SK-N-SH treated with all-trans-retinoic acid at 6 μM for 48 hours (cell line): Measurements from ENCODE around the gene ZNF575.

ENCODE experiments used
- ATAC-seq: fragments of 200-7000 bp; cut with Tn5 transposase; 3 replicates; pipeline ENCODE4 v1.9.1; 2020; ENCODE audit warnings: mild to moderate bottlenecking, moderate library complexity
- BACH2 ChIP-seq: fragments of 250-450 bp; sonication (Bioruptor Pico); IDR thresholded peaks from 2 replicates; pipeline ENCODE4 v1.9.0; 2021; ENCODE audit warnings: mild to moderate bottlenecking, borderline replicate concordance
- CREB5 ChIP-seq: fragments of 250-450 bp; sonication (Bioruptor Pico); IDR thresholded peaks from 2 replicates; pipeline ENCODE4 v1.5.1; 2020; ENCODE audit warnings: low read depth, mild to moderate bottlenecking, moderate library complexity
- CSDC2 ChIP-seq: fragments of 250-450 bp; sonication (Bioruptor Pico); IDR thresholded peaks from 2 replicates; pipeline ENCODE4 v1.5.0; 2020; ENCODE audit warnings: mild to moderate bottlenecking, moderate library complexity
- CSRNP3 ChIP-seq: fragments of 250-450 bp; sonication (Bioruptor Pico); IDR thresholded peaks from 2 replicates; pipeline ENCODE4 v1.5.1; 2021; ENCODE audit warnings: mild to moderate bottlenecking, moderate library complexity
- ESRRG ChIP-seq: fragments of 250-450 bp; sonication (Bioruptor Pico); IDR thresholded peaks from 2 replicates; pipeline ENCODE4 v1.6.1; 2021; ENCODE audit warnings: mild to moderate bottlenecking
- GLIS3 ChIP-seq: fragments of 250-450 bp; sonication (Bioruptor Pico); IDR thresholded peaks from 2 replicates; pipeline ENCODE4 v1.5.0; 2020; ENCODE audit warnings: mild to moderate bottlenecking, moderate library complexity
- ISL1 ChIP-seq: fragments of 250-450 bp; sonication (Bioruptor Pico); IDR thresholded peaks from 2 replicates; pipeline ENCODE4 v2.1.2; 2022; ENCODE audit warnings: mild to moderate bottlenecking, moderate library complexity
- OSR1 ChIP-seq: fragments of 250-450 bp; sonication (Bioruptor Pico); IDR thresholded peaks from 2 replicates; pipeline ENCODE4 v1.8.0; 2022; ENCODE audit warnings: moderate library complexity, mild to moderate bottlenecking, inconsistent platforms
- PATZ1 ChIP-seq: fragments of 250-450 bp; sonication (Bioruptor Pico); IDR thresholded peaks from 2 replicates; pipeline ENCODE4 v1.8.0; 2020; ENCODE audit warnings: mild to moderate bottlenecking, moderate library complexity, borderline replicate concordance
- RARB ChIP-seq: fragments of 250-450 bp; sonication (Bioruptor Pico); IDR thresholded peaks from 2 replicates; pipeline ENCODE4 v1.8.0; 2021; ENCODE audit warnings: mild to moderate bottlenecking, moderate library complexity
- SNAI2 ChIP-seq: fragments of 250-450 bp; sonication (Bioruptor Pico); IDR thresholded peaks from 2 replicates; pipeline ENCODE4 v1.5.0; 2020; ENCODE audit warnings: mild to moderate bottlenecking, moderate library complexity
- TOX ChIP-seq: fragments of 250-450 bp; sonication (Bioruptor Pico); IDR thresholded peaks from 2 replicates; pipeline ENCODE4 v1.8.0; 2021; ENCODE audit warnings: mild to moderate bottlenecking, moderate library complexity, borderline replicate concordance
- ZC3H10 ChIP-seq: fragments of 250-450 bp; sonication (Bioruptor Pico); IDR thresholded peaks from 2 replicates; pipeline ENCODE4 v1.5.1; 2021; ENCODE audit warnings: mild to moderate bottlenecking, moderate library complexity
- ZFP3 ChIP-seq: fragments of 250-450 bp; sonication (Bioruptor Pico); IDR thresholded peaks from 2 replicates; pipeline ENCODE4 v1.5.0; 2020; ENCODE audit warnings: mild to moderate bottlenecking, moderate library complexity
- ZFP30 ChIP-seq: fragments of 450-650 bp; formaldehyde crosslinking; IDR thresholded peaks from 2 replicates; pipeline ENCODE4 v1.5.0; 2022; ENCODE audit warnings: mild to moderate bottlenecking, moderate library complexity
- ZNF565 ChIP-seq: fragments of 450-650 bp; formaldehyde crosslinking; conservative IDR thresholded peaks from 2 replicates; pipeline ENCODE4 v1.5.0; 2020; ENCODE audit warnings: low read depth, mild to moderate bottlenecking, moderate library complexity
- ZNF70 ChIP-seq: fragments of 450-650 bp; formaldehyde crosslinking; IDR thresholded peaks from 2 replicates; pipeline ENCODE4 v1.5.0; 2020; ENCODE audit warnings: mild to moderate bottlenecking, moderate library complexity
- ZNF8 ChIP-seq: fragments of 450-650 bp; formaldehyde crosslinking; IDR thresholded peaks from 2 replicates; pipeline ENCODE4 v1.5.0; 2020; ENCODE audit warnings: mild to moderate bottlenecking, moderate library complexity
- TF ChIP-seq, protein P1 (sequence below): fragments of 250-450 bp; sonication (Bioruptor Pico); IDR thresholded peaks from 2 replicates; pipeline ENCODE4 v1.8.0; 2021; ENCODE audit warnings: low read depth, mild to moderate bottlenecking, moderate library complexity, borderline replicate concordance
- TF ChIP-seq, protein P2 (sequence below): fragments of 250-450 bp; sonication (Bioruptor Pico); IDR thresholded peaks from 2 replicates; pipeline ENCODE4 v1.5.0; 2020; ENCODE audit warnings: mild to moderate bottlenecking, moderate library complexity

ZNF575 gene

DNA sequence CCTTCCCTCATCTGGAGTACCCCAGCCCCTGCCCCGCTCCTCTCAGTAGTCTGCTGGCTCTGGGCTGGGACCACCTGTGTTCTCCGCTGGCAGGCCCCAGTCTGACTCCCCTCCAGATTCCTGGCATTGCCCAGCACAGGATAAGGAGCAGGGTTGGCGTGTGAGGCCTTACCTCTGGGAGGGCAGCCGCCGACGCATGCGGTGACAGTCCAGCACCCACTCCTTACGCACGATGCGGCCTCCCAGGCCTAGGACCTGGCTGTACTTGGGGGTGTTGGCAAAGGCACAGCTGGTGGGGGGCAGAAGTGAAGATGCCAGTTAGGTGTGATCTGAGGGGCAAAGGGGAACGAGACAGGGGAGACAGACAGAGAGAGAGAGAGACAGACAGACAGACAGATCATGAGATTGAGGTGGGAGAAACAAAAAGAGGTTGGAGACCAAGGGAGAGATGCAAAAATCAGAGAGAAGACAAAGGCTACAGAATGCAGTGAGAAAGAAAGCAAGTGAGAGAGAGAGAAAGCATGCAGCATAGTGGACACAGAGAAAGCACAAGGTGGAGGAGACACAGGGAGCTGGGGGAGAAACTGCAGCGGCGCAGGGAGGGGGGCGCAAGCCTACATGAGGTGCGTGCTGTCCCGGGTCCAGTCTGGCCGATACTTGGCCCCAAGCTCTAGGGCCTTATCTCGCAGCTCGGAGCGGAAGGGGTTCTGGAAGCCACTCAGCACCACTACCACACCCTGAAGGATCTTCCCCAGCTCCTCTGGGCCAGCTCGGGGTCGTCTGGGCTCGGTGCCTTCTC lies 18.6 kb downstream of the ZNF575 start:
- no peak for ATAC-seq
- TF ChIP-seq ESRRG (CRISPR knock-in tag), result no peak
- no peak for TF ChIP-seq TOX (CRISPR knock-in tag)
- TF ChIP-seq ZNF565 (CRISPR knock-in tag), result no peak
- TF ChIP-seq, protein P1, sequence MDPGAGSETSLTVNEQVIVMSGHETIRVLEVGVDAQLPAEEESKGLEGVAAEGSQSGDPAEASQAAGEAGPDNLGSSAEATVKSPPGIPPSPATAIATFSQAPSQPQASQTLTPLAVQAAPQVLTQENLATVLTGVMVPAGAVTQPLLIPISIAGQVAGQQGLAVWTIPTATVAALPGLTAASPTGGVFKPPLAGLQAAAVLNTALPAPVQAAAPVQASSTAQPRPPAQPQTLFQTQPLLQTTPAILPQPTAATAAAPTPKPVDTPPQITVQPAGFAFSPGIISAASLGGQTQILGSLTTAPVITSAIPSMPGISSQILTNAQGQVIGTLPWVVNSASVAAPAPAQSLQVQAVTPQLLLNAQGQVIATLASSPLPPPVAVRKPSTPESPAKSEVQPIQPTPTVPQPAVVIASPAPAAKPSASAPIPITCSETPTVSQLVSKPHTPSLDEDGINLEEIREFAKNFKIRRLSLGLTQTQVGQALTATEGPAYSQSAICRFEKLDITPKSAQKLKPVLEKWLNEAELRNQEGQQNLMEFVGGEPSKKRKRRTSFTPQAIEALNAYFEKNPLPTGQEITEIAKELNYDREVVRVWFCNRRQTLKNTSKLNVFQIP (CRISPR knock-in tag), result no peak
- no peak for TF ChIP-seq ZFP3 (CRISPR knock-in tag)
- TF ChIP-seq ZNF8 (CRISPR knock-in tag), result no peak
- TF ChIP-seq BACH2 (CRISPR knock-in tag), result no peak
- TF ChIP-seq SNAI2 (CRISPR knock-in tag), result no peak
- no peak for TF ChIP-seq RARB (CRISPR knock-in tag)
- TF ChIP-seq ISL1 (CRISPR knock-in tag), result no peak
- TF ChIP-seq ZC3H10 (CRISPR knock-in tag), result no peak
- TF ChIP-seq OSR1 (CRISPR knock-in tag), result no peak
- TF ChIP-seq ZFP30, result no peak
- no peak for TF ChIP-seq CSRNP3 (CRISPR knock-in tag)

DNA sequence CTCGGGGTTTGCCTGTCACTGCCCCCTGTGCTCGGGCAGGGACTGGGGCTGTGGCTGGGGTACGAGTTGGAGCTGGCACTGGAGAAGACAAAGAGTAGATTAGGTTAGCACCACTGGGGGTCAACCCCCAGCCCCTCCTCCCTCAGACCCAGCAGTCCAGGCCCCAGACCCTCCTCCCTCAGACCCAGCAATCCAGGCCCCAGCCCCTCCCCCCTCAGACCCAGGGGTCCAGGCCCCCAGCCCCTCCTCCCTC lies 19.1 kb downstream of the ZNF575 start:
- TF ChIP-seq ZNF70 (CRISPR knock-in tag) (no peak), GLIS3 (no peak), TOX (CRISPR knock-in tag) (no peak)

DNA sequence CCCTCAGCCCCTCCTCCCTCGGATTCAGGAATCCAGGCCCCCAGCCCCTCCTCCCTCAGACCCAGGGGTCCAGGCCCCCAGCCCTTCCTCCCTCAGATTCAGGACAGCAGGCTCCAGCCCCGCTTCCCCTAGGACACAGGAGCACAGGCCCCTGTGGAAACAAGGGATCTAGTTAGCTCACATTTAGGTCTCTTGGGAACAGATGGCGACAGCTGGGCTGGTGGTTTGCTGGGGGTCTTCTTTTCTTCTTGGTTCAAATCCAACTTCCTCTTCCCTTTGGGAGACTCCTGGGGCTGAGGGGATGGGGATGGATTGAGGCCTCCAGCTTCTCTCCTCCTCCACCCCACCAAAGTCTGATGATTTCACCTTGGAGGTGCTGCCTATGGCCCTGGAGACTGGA lies 19.6 kb downstream of the ZNF575 start:
- no peak for TF ChIP-seq PATZ1 (CRISPR knock-in tag)
- TF ChIP-seq GLIS3, result no peak
- TF ChIP-seq SNAI2 (CRISPR knock-in tag), result no peak
- no peak for TF ChIP-seq ZFP30
- TF ChIP-seq ISL1 (CRISPR knock-in tag), result no peak
- no peak for TF ChIP-seq RARB (CRISPR knock-in tag)
- TF ChIP-seq TOX (CRISPR knock-in tag), result no peak
- no peak for TF ChIP-seq ESRRG (CRISPR knock-in tag)
- no peak for TF ChIP-seq ZFP3 (CRISPR knock-in tag)
- TF ChIP-seq CREB5 (CRISPR knock-in tag), result no peak
- TF ChIP-seq BACH2 (CRISPR knock-in tag), result no peak
- TF ChIP-seq OSR1 (CRISPR knock-in tag), result no peak
- TF ChIP-seq, protein P1 (CRISPR knock-in tag), result no peak
- no peak for TF ChIP-seq CSRNP3 (CRISPR knock-in tag)
- TF ChIP-seq CSDC2 (CRISPR knock-in tag), result no peak
- TF ChIP-seq, protein P2, sequence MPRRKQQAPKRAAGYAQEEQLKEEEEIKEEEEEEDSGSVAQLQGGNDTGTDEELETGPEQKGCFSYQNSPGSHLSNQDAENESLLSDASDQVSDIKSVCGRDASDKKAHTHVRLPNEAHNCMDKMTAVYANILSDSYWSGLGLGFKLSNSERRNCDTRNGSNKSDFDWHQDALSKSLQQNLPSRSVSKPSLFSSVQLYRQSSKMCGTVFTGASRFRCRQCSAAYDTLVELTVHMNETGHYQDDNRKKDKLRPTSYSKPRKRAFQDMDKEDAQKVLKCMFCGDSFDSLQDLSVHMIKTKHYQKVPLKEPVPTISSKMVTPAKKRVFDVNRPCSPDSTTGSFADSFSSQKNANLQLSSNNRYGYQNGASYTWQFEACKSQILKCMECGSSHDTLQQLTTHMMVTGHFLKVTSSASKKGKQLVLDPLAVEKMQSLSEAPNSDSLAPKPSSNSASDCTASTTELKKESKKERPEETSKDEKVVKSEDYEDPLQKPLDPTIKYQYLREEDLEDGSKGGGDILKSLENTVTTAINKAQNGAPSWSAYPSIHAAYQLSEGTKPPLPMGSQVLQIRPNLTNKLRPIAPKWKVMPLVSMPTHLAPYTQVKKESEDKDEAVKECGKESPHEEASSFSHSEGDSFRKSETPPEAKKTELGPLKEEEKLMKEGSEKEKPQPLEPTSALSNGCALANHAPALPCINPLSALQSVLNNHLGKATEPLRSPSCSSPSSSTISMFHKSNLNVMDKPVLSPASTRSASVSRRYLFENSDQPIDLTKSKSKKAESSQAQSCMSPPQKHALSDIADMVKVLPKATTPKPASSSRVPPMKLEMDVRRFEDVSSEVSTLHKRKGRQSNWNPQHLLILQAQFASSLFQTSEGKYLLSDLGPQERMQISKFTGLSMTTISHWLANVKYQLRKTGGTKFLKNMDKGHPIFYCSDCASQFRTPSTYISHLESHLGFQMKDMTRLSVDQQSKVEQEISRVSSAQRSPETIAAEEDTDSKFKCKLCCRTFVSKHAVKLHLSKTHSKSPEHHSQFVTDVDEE, result no peak
- no peak for TF ChIP-seq ZNF565 (CRISPR knock-in tag)
- TF ChIP-seq, all 23 proteins: peak for 0
- no peak for ATAC-seq

More for the DNA sequence above, 19.1 kb downstream of the ZNF575 start:
- no peak for ATAC-seq
